B cell (primary cell): ENCODE data around the gene IL1R2. TPM values are rescaled to one million over a fixed set of nuclear protein-coding genes. Genes with fewer than 3 reads are reported as not detected.

Experiments
- ATAC-seq: fragments of 200-7000 bp; cut with Tn5 transposase; one replicate; pipeline ENCODE4 v1.10.0; 2021; ENCODE audit warnings: low read depth, mild to moderate bottlenecking, moderate number of reproducible peaks, moderate library complexity
- CTCF ChIA-PET: fragments of 350-600 bp; sonication (Branson Sonifier 250); formaldehyde crosslinking; loops from one replicate; lab custom pipeline; 2021; ENCODE audit warnings: antibody characterized with exemption, inconsistent platforms; lab: Charles Lee
- POLR2A ChIA-PET: fragments of 350-600 bp; sonication (Branson Sonifier 250); formaldehyde crosslinking; loops from one replicate; lab custom pipeline; 2021; ENCODE audit warnings: antibody characterized with exemption; lab: Charles Lee
- DNase-seq: peaks from one replicate; pipeline ENCODE4 v3.0.0; 2013
- H2AFZ ChIP-seq: 2 replicates; pipeline ENCODE4 v1.6.1; 2012; ENCODE audit warnings: mild to moderate bottlenecking, low read depth, low read length; ENCODE audit not compliant: insufficient read depth, poor library complexity, severe bottlenecking
- H3K27ac ChIP-seq, 2 donors: 1 replicate in 1 of 2; 2 replicates in 1 of 2; pipeline ENCODE4 v1.5.1; 2012 to 2013; ENCODE audit warnings: low read length in 2 of 2, mild to moderate bottlenecking in 2 of 2, moderate library complexity in 1 of 2
- H3K27me3 ChIP-seq, 4 experiments: fragments of 200-600 bp in 1 of 4; sonication (generic) in 1 of 4; replicated peaks in 1 of 4; 1 replicate in 2 of 4; 2 replicates in 2 of 4; pipeline versions ENCODE4 v1.6.1 to v1.7.0; 2013 to 2016; ENCODE audit warnings: low read length in 3 of 4, mild to moderate bottlenecking in 2 of 4, mixed read lengths in 1 of 4, moderate library complexity in 1 of 4; ENCODE audit not compliant: insufficient read depth in 4 of 4, control insufficient read depth in 3 of 4; ENCODE audit errors: control extremely low read depth in 1 of 4
- H3K36me3 ChIP-seq, 2 experiments: replicated peaks in 1 of 2; 1 replicate in 1 of 2; 2 replicates in 1 of 2; pipeline versions ENCODE4 v1.6.1 to v1.7.1; 2013; ENCODE audit warnings: low read length in 1 of 2; ENCODE audit not compliant: insufficient read depth in 2 of 2, control insufficient read depth in 1 of 2; ENCODE audit errors: control extremely low read depth in 1 of 2, extremely low read depth in 1 of 2
- H3K4me1 ChIP-seq, 2 donors: fragments of 200-600 bp in 1 of 2; sonication (generic) in 1 of 2; 1 replicate in 1 of 2; 2 replicates in 1 of 2; pipeline versions ENCODE4 v1.5.1 to v1.6.1; 2013 to 2017; ENCODE audit warnings: low read length in 2 of 2; ENCODE audit not compliant: control insufficient read depth in 2 of 2, insufficient read depth in 2 of 2
- H3K4me2 ChIP-seq: replicated peaks from 2 replicates; pipeline ENCODE3; 2012; ENCODE audit warnings: mild to moderate bottlenecking, low read depth, low read length; ENCODE audit not compliant: poor library complexity, severe bottlenecking
- H3K4me3 ChIP-seq, 5 experiments: fragments of 200-600 bp in 1 of 5; sonication (generic) in 1 of 5; 1 replicate in 3 of 5; 2 replicates in 2 of 5; pipeline versions ENCODE4 v1.5.1 to v1.7.0; 2011 to 2016; ENCODE audit warnings: low read length in 4 of 5, mild to moderate bottlenecking in 4 of 5, low read depth in 2 of 5, control low read depth in 1 of 5, moderate library complexity in 1 of 5; ENCODE audit not compliant: insufficient read depth in 1 of 5; ENCODE audit errors: control extremely low read depth in 1 of 5, extremely low read depth in 1 of 5
- H3K79me2 ChIP-seq: fragments of 200-600 bp; sonication (generic); one replicate; pipeline ENCODE4 v1.6.0; 2016; ENCODE audit warnings: low read length; ENCODE audit not compliant: control insufficient read depth, insufficient read depth
- H3K9ac ChIP-seq: fragments of 200-600 bp; sonication (generic); 2 replicates; pipeline ENCODE4 v1.6.1; 2017; ENCODE audit warnings: mild to moderate bottlenecking, low read length, moderate library complexity
- H3K9me3 ChIP-seq, 3 donors: one replicate each; pipeline versions ENCODE4 v1.6.1 to v1.7.1; 2013; ENCODE audit warnings: low read length in 2 of 3; ENCODE audit not compliant: control insufficient read depth in 2 of 3, insufficient read depth in 1 of 3; ENCODE audit errors: control extremely low read depth in 1 of 3
- H4K20me1 ChIP-seq: 2 replicates; pipeline ENCODE4 v1.6.0; 2012; ENCODE audit warnings: mild to moderate bottlenecking, low read length; ENCODE audit not compliant: insufficient read depth, control insufficient read depth, poor library complexity, severe bottlenecking
- H3K27ac Mint-ChIP-seq: one replicate; pipeline ENCODE4 v1.8.0; 2021; ENCODE audit warnings: mixed read lengths
- H3K27me3 Mint-ChIP-seq: one replicate; pipeline ENCODE4 v1.8.0; 2021; ENCODE audit warnings: mixed read lengths
- H3K4me1 Mint-ChIP-seq: one replicate; pipeline ENCODE4 v1.8.0; 2021; ENCODE audit warnings: mixed read lengths
- H3K4me3 Mint-ChIP-seq: one replicate; pipeline ENCODE4 v1.8.0; 2021; ENCODE audit warnings: mixed read lengths
- H3K9me3 Mint-ChIP-seq: one replicate; pipeline ENCODE4 v1.8.0; 2022; ENCODE audit warnings: mixed read lengths; ENCODE audit not compliant: insufficient read depth
- EZH2 ChIP-seq: IDR thresholded peaks from 2 replicates; pipeline ENCODE4 v1.6.1; 2012; ENCODE audit warnings: borderline replicate concordance, low read depth, mild to moderate bottlenecking, moderate library complexity, low read length; ENCODE audit not compliant: insufficient read depth, poor library complexity, severe bottlenecking
- WGBS: methylation state at CpG from one replicate; pipeline ENCODE4 v1.1.5; 2013; ENCODE audit warnings: missing lambda C conversion rate; ENCODE audit not compliant: insufficient coverage; 5-methylcytosine and 5-hydroxymethylcytosine counted together
- intact Hi-C: fragments of 100-400 bp; cut with micrococcal nuclease; formaldehyde crosslinking; loops from one replicate; pipeline ENCODE4 v1.10.0; 2022
- polyA plus RNA-seq: library from polyadenylated mRNA; depleted of rRNA; stranded (reverse); fragments of >200 nt; gene quantifications from 2 replicates; pipeline ENCODE4 v1.2.3, GENCODE V29; 2012
- total RNA-seq, 2 donors: library from RNA; stranded (reverse); fragments of 120-200 nt in 1 of 2; gene quantifications; 1 replicate in 1 of 2; 2 replicates in 1 of 2; pipeline versions ENCODE4 v1.2.3 to v1.2.4, GENCODE V29; 2013 to 2022
- TF ChIP-seq, protein P1 (sequence below): fragments of 200-600 bp; IDR thresholded peaks from one replicate; pipeline ENCODE4 v1.8.0; 2022; ENCODE audit warnings: antibody characterized with exemption, mild to moderate bottlenecking

IL1R2 gene
- total and polyA plus RNA-seq, 2 donors (not counting 1 experiment from before 2014, with no cell fraction given), result not detected

DNA sequence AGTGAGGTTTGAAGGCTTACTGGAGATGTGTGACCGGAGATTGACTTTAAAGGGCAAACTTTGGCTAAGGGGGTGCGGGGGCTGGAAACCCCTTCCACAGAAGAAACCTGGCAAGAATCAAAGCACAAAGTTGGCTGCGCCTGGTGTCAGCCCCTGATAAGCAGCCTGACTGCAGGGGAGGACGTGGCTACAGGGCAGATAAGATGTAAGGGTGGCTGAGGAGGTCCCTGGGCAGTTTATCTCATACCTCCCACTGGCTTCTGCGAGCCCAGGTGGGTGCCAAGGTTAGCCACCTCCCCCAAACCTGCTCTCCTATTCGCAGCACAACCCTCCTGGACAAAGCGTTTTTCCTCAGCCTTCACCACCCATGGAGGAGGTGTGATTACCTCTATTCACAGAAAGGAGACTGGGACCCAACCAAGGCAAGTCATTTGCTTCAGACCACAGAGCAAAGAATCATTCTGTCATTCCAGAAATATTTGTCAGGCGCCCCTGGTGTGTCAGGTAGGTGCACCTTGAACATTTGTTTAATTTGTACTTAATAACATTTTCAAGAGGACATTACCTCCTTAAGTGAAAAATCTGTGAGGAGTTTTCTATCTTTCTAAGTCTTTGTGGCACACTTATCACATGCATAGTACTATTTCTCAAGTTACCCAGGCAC is 77.7 kb downstream of the IL1R2 start:
- no peak overlapping the region for H3K27ac ChIP-seq
- peaks cover 2% of the 10 kb centered on the region for H3K9me3 Mint-ChIP-seq

DNA sequence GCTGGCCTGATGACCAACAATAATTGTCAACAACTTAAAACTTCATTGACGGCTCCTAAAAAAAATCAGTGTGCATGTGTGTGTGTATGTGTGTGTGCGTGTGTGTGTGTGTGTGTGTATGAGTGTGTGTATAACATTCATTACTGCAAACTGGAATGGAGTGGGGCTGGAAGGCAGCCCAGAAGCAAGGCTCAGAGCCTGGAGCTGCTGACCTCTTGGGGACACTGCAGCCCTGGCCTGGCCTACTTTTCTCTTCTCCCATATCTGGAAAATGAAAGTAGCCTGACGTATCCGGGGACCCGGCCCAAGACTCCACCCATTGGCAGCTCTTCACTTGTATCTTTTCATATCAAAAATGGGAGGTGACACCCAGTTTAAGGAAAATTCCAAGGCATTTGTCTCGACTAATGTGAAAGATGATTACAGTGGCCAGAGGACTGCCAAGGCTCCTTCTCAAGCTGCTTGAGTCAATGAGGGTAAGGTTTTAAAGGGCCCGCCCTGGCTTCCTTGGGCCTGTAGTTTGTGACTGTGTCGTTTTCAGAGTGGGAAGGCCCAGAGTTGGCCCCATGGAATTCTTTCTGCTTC is 78.4 kb downstream of the IL1R2 start:
- Mint-ChIP-seq H3K27ac (no peak overlapping the region), H3K27me3 (peaks cover 19% of the 10 kb centered on the region), H3K4me1 (peaks cover 6% of the 10 kb centered on the region), H3K9me3 (peaks cover 2% of the 10 kb centered on the region), H3K4me3 (no peak overlapping the region)
- Histone ChIP-seq H3K27ac (no peak overlapping the region), H4K20me1 (no peaks in the 10 kb centered on the region), H3K4me2 (no peak overlapping the region), H3K79me2 (no peaks in the 10 kb centered on the region), H3K9me3 (peaks cover 0 to 7% (median 0%) of the 10 kb centered on the region in 3 donors), H2AFZ (no peak overlapping the region), H3K9ac (no peak overlapping the region), H3K36me3 (no peaks in the 10 kb centered on the region), H3K4me1 (peaks cover 3 to 6% of the 10 kb centered on the region in 2 donors), H3K27me3 (peaks cover 0 to 5% (median 0%) of the 10 kb centered on the region in 4 experiments), H3K4me3 (no peak overlapping the region)
- 100% methylated on average over 5 of the region's 8 CpGs for WGBS
- no peak for ATAC-seq
- intact Hi-C loops, result no loop called here
- DNase-seq, result no peak
- ChIA-PET POLR2A (no interaction called here), CTCF (no interaction called here)
- TF ChIP-seq, protein P1, sequence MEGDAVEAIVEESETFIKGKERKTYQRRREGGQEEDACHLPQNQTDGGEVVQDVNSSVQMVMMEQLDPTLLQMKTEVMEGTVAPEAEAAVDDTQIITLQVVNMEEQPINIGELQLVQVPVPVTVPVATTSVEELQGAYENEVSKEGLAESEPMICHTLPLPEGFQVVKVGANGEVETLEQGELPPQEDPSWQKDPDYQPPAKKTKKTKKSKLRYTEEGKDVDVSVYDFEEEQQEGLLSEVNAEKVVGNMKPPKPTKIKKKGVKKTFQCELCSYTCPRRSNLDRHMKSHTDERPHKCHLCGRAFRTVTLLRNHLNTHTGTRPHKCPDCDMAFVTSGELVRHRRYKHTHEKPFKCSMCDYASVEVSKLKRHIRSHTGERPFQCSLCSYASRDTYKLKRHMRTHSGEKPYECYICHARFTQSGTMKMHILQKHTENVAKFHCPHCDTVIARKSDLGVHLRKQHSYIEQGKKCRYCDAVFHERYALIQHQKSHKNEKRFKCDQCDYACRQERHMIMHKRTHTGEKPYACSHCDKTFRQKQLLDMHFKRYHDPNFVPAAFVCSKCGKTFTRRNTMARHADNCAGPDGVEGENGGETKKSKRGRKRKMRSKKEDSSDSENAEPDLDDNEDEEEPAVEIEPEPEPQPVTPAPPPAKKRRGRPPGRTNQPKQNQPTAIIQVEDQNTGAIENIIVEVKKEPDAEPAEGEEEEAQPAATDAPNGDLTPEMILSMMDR, result no peak
- TF ChIP-seq EZH2, result no peak

More for the DNA sequence above, 77.7 kb downstream of the IL1R2 start:
- H3K9ac ChIP-seq, result no peak overlapping the region
- peaks cover 0 to 5% (median 0%) of the 10 kb centered on the region in 4 experiments for H3K27me3 ChIP-seq
- peaks cover 0 to 7% (median 0%) of the 10 kb centered on the region in 3 donors for H3K9me3 ChIP-seq
- DNase-seq, result no peak
- CTCF ChIA-PET, result no interaction called here
- H3K4me2 ChIP-seq, result no peak overlapping the region
- 90% methylated on average over 2 of the region's 8 CpGs for WGBS
- Mint-ChIP-seq H3K4me1 (peaks cover 5% of the 10 kb centered on the region), H3K27ac (no peak overlapping the region), H3K27me3 (peaks cover 26% of the 10 kb centered on the region), H3K4me3 (no peak overlapping the region)
- H4K20me1 ChIP-seq, result no peaks in the 10 kb centered on the region
- H3K4me3 ChIP-seq, result no peak overlapping the region
- no peaks in the 10 kb centered on the region for H3K36me3 ChIP-seq
- peaks cover under 1 to 4% of the 10 kb centered on the region in 2 donors for H3K4me1 ChIP-seq
- H3K79me2 ChIP-seq, result no peaks in the 10 kb centered on the region
- ATAC-seq, result no peak
- TF ChIP-seq EZH2, result no peak
- TF ChIP-seq, protein P1, result no peak
- intact Hi-C loops, result no loop called here
- H2AFZ ChIP-seq, result no peak overlapping the region
- POLR2A ChIA-PET, result no interaction called here
